ENCODE results near the gene GNAQ.

GRCh38 chr9:77987081-77987656, 44.4 kb downstream of the GNAQ start:
- TF ChIP-seq CTCF (IDR thresholded peaks at IDR 0.05) (no peak), POLR2A (IDR thresholded peaks at IDR 0.05; ENCODE audit: low read length) (no peak), MYC (IDR thresholded peaks at IDR 0.05; ENCODE audit: borderline replicate concordance, low read length) (no peak), ELK1 (IDR thresholded peaks at IDR 0.05; ENCODE audit: low read depth, low read length) (no peak), PBX3 (IDR thresholded peaks at IDR 0.05) (no peak), JUNB (IDR thresholded peaks at IDR 0.05) (no peak), ESRRA (IDR thresholded peaks at IDR 0.05; ENCODE audit: borderline replicate concordance, low read length) (no peak), MAFK (IDR thresholded peaks at IDR 0.05; ENCODE audit: partially characterized antibody) (no peak), RFX5 (IDR thresholded peaks at IDR 0.05) (no peak), CHD4 (IDR thresholded peaks at IDR 0.05; ENCODE audit: borderline replicate concordance) (no peak), KDM1A (IDR thresholded peaks at IDR 0.05; ENCODE audit: low read depth) (no peak), HMGXB4 (CRISPR knock-in tag; IDR thresholded peaks at IDR 0.05; ENCODE audit: borderline replicate concordance) (no peak)
